GM21390 (cell line): ENCODE data around the gene SPRYD3.

Experiments
- ATAC-seq: cut with Tn5 transposase; IDR thresholded peaks from one replicate; pipeline ENCODE4 v1.9.1; 2021; ENCODE audit not compliant: unreplicated experiment

Gene SPRYD3

GRCh38 chr12:53053218-53054111, 25.7 kb downstream of the SPRYD3 start:
- no peak for ATAC-seq

- ATAC-seq = no peak
These were observed 26.6 kb downstream of the SPRYD3 start for GRCh38 chr12:53052419-53053217.

- ATAC-seq = no peak
These were observed 27.2 kb downstream of the SPRYD3 start for GRCh38 chr12:53051881-53052412.

GRCh38 chr12:53051058-53051880, 27.9 kb downstream of the SPRYD3 start:
- ATAC-seq = no peak

- ATAC-seq = no peak
These were observed 28.6 kb downstream of the SPRYD3 start for GRCh38 chr12:53050426-53051057.

- ATAC-seq = no peak
These were observed 29.4 kb downstream of the SPRYD3 start, which contains the start of gene TNS2 for GRCh38 chr12:53049571-53050318. TSS of gene TNS2 (plus strand) at chr12:53050065. CDS start at chr12:53050186, 121 bp downstream.

- no peak for ATAC-seq
These were observed 30.3 kb downstream of the SPRYD3 start for GRCh38 chr12:53048780-53049401.

- ATAC-seq = no peak
These were observed 31.0 kb downstream of the SPRYD3 start for GRCh38 chr12:53048033-53048779.

GRCh38 chr12:53047221-53048032, 31.8 kb downstream of the SPRYD3 start:
- peak; percentile 73 for ATAC-seq

GRCh38 chr12:53046655-53047220, 32.5 kb downstream of the SPRYD3 start:
- ATAC-seq = peak; percentile 36

GRCh38 chr12:53045696-53046045, 33.5 kb downstream of the SPRYD3 start:
- ATAC-seq = no peak

- ATAC-seq = no peak
These were observed 34.1 kb downstream of the SPRYD3 start for GRCh38 chr12:53044896-53045695.

- no peak for ATAC-seq
These were observed 35.1 kb downstream of the SPRYD3 start for GRCh38 chr12:53044052-53044581.

GRCh38 chr12:53042607-53043454, 36.4 kb downstream of the SPRYD3 start:
- ATAC-seq = no peak

- ATAC-seq = no peak
These were observed 39.3 kb downstream of the SPRYD3 start for GRCh38 chr12:53039851-53040250.
